ENCODE data around the gene BPIFB4.
"Not testable (repeated sequence)": the region's sequence is repeated elsewhere in the genome, so short reads cannot be mapped to it uniquely, and the experiment has no call there.

Gene BPIFB4

GRCh38 chr20:33091147-33091546 lies 11.7 kb downstream of the BPIFB4 start:
- no peak for DNase-seq

DNA sequence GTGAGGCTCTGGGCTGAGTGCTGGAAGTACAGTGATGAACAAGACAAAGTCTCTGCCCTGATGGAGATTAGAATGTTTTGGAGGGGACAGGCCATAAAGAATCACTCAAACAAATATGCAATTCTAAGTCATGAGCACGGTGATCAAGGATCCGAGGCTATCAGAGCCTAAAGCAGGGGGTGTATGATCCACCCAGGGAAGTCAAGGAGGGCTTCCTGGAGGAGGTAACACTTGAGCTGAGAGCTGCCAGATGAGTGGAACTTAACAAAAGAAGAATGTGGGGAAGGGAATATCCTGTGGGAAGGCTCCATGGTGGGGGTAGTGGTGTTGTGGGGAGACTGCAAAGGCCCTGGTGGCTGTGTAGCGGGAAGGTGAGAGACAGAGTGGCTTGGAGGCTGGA lies 12.2 kb downstream of the BPIFB4 start:
- DNase-seq: no peak

DNA sequence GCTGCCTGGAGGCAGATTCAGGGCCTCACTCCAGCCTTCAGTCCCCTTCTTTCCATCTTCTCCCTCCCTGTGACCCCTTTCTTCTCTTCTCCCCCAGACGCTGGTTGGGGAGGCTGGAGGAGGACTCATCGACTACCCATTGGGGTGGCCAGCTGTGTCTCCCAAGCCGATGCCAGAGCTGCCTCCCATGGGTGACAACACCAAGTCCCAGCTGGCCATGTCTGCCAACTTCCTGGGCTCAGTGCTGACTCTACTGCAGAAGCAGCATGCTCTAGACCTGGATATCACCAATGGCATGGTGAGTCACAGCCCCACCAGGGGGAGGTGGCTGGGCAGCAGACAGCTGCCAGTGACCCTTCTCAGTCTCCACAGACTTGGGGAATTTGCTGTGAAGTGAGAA lies 12.9 kb downstream of the BPIFB4 start:
- no peak for DNase-seq

DNA sequence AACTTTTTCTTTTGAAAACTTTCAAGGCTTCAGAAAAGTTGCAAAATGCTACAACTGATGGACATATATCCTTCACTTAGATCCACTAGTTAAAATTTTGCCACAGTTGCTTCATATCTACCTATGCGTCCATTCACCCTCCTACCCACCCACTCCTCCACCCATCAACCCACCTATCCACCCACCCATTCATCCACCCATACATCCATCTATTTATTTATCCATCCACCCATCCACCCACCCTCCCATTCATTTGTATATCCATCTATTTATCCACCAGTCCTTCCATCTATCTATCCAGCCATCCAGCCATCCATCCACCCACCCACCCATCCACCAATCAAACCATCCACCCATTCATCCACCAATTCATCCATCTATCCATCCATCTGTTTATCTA lies 13.6 kb downstream of the BPIFB4 start:
- DNase-seq: no peak

GRCh38 chr20:33093582-33093981 lies 14.1 kb downstream of the BPIFB4 start:
- DNase-seq: no peak

GRCh38 chr20:33095249-33095648 lies 15.8 kb downstream of the BPIFB4 start:
- no peak for DNase-seq

DNA sequence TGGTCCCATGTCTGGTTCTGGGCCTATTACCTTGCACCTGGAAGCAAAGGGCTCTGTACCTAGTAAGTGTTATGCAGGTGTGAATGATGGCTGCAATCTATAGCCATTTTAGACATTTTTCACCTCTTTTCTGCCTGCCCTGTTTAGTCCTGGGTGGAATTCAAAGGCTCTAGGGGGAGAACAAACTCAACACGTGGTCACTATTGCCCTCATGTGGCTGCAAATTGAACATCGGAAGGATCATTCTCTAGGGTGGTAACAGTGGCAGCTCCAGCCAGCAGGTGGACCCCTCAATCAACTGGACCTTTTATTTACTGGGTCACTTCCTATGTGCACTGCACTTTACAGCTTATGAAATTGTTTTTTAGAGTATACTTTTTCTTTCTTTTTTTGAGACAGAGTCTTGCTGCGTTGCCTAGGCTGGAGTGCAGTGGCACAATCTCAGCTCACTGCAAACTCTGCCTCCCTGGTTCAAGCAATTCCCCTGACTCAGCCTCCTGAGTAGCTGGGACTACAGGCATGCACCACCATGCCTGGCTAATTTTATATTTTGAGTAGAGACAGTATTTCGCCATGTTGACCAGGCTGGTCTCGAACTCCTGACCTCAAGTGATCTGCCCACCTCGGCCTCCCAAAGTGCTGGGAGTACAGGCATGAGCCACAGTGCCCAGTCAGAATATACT lies 16.6 kb downstream of the BPIFB4 start:
- DNase-seq: peak; percentile 33

DNA sequence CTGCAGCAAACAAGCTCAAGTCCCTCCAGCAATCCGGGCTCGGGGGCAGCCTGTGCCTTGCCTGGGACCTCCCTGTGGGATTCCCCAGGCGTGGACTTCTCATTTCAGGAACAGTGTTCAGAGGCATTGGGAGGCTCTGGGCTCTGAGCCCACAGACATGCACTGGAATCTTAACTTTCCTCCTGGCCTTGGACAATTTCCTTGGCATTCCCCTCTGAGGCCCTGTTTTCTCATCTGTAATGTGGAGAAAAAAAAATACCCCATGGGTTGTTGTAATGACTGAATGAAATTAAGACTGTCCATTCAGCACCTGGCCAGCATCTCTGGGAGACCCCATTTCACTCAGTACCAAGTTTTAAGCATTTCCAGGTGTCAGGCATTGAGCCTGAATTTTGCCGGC lies 17.6 kb downstream of the BPIFB4 start:
- no peak for DNase-seq

GRCh38 chr20:33099843-33100538 lies 20.5 kb downstream of the BPIFB4 start:
- DNase-seq: no peak

DNA sequence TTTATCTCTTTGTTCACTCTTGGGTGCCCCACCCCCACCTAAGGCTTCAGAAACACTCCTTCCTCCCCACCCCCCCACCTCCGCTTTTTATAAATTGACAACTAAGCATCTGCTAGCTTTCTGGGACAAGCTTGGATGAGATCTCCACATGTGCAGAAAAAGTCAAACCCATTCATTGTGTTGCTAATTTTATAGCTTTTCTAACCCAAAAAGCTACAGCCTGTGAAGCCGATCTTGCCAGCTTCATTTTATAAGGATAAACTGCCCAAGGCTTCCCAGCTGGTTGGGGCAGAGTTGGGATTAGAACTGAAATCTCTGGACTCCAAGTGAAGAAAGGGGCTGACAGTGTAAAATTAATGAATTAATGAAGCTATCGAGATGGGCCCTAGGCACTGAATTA lies 24.1 kb downstream of the BPIFB4 start:
- no peak for DNase-seq

- DNase-seq: no peak
These were observed 24.9 kb downstream of the BPIFB4 start for GRCh38 chr20:33104336-33104735.

DNA sequence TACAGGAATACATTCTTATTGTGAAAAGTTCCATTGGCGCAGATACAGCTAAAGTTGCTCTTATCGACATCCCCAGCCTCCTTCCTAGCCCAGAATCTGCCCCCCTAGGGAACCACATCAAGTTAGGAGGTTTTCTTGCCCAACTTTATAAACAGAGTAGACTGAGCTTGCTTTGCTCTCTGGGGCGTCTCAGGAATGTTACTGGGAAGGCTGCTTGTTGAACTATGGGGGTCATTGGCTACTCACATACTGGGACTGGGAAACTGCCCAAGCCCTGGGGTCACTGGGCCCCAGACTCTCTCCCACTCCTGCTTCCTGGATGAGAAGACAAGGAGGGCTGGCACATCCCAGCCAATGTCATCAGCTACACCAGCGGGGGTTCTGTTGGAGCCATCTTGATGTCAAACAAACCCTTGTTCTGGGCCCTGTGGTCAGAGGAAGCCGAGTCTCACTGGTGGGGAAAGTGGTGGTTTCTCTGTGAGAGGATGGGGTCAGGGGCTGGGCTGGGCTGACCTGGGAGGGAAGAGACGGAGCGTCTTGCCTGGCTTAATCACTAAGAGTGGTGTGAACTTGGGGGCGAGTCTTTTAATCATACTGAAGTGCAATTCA lies 26.0 kb downstream of the BPIFB4 start:
- DNase-seq: no peak

- not testable (repeated sequence) for DNase-seq
These were observed 26.7 kb downstream of the BPIFB4 start for GRCh38 chr20:33106058-33106620.

DNA sequence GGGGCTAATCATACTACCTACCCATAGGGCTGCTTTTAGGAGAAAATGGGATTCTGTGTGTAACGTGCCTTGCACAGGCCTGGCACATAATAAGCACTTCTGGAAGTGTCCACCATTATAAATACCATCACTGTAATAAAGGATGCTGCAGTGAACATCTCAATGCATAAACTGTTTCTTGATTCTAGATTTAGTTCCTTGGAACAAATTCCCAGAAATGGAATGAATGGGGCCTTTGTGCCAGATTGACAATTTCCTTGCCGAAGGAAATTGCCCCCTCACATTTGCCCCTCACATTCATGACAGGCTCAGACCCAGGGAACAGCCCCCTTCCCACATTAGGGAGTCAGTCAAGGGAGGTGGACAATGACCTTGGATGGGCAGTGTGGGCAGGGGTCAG lies 29.2 kb downstream of the BPIFB4 start:
- DNase-seq: no peak

DNA sequence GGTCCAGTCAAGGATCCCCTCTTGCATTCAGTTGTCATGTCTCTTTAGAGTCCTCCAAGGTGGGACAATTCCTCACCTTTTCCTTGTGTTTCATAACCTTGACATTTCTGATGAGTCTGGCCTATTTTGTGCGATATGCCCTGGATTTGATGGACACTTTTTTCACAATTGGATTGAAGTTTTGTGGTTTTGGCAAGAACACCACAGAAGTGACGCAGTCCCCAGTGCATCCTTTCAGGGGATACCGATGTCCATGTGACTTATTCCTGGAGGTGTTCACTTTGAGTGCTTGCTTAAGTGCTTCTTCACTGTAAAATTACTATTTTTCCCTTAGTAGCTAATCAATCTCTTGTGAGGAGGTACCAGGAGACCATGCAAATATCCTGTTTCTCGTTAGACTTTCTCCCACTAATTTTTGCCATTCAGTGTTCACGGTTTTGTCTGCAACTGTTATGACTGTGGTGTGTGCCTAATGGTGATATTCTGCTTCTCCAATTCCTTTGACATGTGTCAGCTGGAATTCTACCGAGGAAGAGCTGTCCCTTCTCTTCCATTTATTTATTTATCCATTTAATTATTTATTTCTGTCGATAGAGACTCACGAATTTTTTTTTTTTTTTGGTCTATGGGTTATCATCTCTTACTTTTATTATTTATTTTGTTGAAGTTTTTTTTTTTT lies 30.8 kb downstream of the BPIFB4 start:
- no peak for DNase-seq

GRCh38 chr20:33111306-33111705 lies 31.9 kb downstream of the BPIFB4 start:
- DNase-seq: no peak

DNA sequence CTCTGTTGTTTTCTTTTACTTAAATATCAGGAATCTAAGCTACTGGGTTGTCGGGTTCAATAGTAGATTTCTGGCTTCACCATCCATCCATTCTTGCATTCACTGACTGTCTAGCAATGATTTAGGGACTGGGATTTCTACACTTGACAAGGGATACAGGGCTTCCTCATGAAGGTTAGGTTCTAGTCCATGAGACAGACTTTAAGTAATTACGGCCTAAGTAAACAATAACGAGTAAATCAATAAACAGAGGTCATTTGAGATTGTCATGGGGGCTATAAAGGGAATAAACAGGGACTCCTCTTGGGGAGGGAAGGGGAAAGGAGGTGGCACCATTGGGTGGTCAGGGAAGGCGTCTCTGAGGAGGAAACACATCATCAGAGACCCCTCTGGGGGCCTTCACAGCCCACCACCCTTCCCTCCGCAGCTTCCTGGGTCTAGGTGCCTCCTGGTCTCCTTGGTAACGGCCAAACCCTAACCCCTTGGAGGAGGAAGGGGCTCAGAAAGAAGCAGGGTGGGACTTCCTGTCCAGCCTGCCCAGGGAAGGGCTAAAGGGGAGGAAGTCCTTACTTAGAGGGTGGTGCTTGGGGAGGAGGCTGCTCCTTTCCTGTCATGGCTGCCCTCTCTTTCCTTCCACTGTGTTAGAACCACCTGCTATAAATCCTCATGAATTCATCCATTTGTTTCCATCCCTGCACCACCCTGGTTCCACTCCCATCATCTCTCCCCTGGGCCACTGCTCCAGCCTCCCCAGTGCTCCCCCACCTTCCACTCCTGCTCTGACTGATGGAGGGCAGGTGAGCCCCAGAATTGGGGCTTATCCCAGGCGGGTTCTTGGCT lies 33.3 kb downstream of the BPIFB4 start:
- DNase-seq: no peak

DNA sequence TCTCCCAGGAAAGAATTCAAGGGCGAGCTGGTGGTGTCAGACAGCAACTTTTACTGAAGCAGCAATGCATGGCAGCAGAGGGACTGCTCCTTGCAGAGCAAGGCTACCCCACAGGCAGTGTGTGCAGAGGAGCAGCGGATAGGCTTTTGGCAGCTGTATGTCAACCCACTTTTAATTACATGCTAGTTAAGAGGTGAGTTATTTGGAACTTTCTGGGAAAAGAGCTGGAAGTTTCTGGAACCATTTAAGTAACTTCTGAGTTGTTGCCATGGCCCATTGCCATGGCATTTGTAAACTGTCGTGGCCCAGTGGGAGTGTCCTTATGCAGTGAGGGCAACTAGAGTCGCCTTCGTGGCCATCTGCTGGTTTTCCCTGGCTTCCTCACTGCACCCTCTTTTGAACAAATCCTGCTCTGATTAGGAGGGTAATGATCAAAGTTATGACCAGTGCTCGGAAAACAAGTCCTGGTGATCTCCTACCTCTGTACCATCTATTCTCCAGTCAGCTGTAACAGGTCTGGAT lies 34.0 kb downstream of the BPIFB4 start:
- no peak for DNase-seq

GRCh38 chr20:33115501-33115900 lies 36.1 kb downstream of the BPIFB4 start:
- DNase-seq: not testable (repeated sequence)

DNA sequence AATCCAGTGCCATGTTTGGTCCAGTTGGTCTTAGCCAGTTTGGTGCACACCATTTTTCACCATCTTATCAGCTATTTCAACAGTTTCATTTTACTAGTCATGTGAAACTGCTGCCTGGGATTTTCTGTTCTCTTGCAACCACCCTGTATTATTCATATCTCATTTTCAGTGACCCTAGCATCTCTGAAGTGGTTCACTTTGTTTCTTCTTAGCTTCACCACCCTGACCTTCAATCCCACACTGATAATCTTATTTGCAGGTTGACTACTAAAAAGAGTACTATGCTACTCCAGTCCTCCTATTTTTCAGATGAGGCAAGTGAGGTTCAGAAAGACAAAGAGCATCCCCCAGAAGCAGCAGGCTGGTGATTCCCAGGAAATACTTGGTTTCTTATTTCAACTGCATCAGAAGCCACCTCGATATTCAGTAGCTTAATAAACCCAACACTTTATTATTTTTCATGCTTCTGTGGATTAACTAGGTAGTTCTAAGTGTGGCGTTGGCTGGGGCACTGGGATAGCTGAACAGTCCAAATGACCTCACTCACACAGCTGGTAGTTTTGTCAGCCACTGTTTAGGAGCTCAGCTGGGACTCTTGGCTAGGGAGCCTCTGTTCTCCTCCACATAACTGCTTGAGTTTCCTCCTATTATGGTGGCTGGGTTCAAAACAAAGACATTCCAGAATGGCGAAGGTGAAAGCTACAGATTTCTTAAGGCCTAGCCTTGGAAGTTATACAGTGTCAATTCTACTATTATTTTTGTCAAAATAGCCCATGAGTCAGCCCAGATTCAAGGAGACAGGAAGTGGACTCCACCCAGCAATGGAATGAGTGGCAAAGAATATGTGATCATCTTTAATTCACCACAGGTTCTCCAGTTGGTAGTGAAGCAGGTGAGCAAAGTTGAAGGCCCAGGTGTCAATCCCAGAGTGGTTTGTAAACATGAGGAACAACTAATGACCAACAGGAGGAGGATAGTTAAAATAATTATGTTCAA lies 40.6 kb downstream of the BPIFB4 start:
- DNase-seq: no peak

- no peak for DNase-seq
These were observed 41.5 kb downstream of the BPIFB4 start for GRCh38 chr20:33120934-33121333.
